Liver (tissue), 9 donors: ENCODE measurements around the gene HOXD4. TPM values are rescaled to one million over a fixed set of nuclear protein-coding genes. Genes with fewer than 3 reads are reported as not detected.

Experiments used
- DNase-seq: peaks from one replicate; pipeline ENCODE4 v3.0.0-alpha.2; 2017; ENCODE audit warnings: low spot score
- H3K27ac ChIP-seq, 2 donors: one replicate each; pipeline ENCODE4 v1.7.0; 2013; ENCODE audit warnings: inconsistent platforms in 2 of 2, low read length in 2 of 2, control low read depth in 1 of 2, low read depth in 1 of 2, mild to moderate bottlenecking in 1 of 2
- H3K27me3 ChIP-seq, 4 donors: one replicate each; pipeline versions ENCODE4 v1.6.1 to v1.7.0; 2013; ENCODE audit warnings: low read length in 3 of 4, inconsistent platforms in 1 of 4, mild to moderate bottlenecking in 1 of 4, moderate library complexity in 1 of 4; ENCODE audit not compliant: control insufficient read depth in 4 of 4, insufficient read depth in 4 of 4
- H3K36me3 ChIP-seq, 4 donors: one replicate each; pipeline versions ENCODE4 v1.6.1 to v1.7.0; 2013; ENCODE audit warnings: low read length in 3 of 4, mild to moderate bottlenecking in 3 of 4, low read depth in 1 of 4, moderate library complexity in 1 of 4; ENCODE audit not compliant: control insufficient read depth in 4 of 4, insufficient read depth in 3 of 4
- H3K4me1 ChIP-seq, 4 donors: one replicate each; pipeline versions ENCODE4 v1.6.1 to v1.7.0; 2013; ENCODE audit warnings: low read length in 3 of 4, mild to moderate bottlenecking in 3 of 4, moderate library complexity in 1 of 4; ENCODE audit not compliant: control insufficient read depth in 4 of 4, insufficient read depth in 4 of 4
- H3K4me3 ChIP-seq, 3 donors: one replicate each; pipeline versions ENCODE4 v1.6.1 to v1.7.0; 2013; ENCODE audit warnings: low read length in 3 of 3, control low read depth in 1 of 3, low read depth in 1 of 3, mild to moderate bottlenecking in 1 of 3
- H3K9ac ChIP-seq, 2 donors: one replicate each; pipeline ENCODE4 v1.7.0; 2013; ENCODE audit warnings: low read length in 2 of 2, mild to moderate bottlenecking in 2 of 2, moderate library complexity in 2 of 2, control low read depth in 1 of 2, low read depth in 1 of 2
- H3K9me3 ChIP-seq, 4 donors: one replicate each; pipeline versions ENCODE4 v1.6.1 to v1.7.0; 2013; ENCODE audit warnings: low read length in 3 of 4; ENCODE audit not compliant: control insufficient read depth in 4 of 4
- ATF3 ChIP-seq: IDR thresholded peaks from 2 replicates; pipeline ENCODE4 v1.6.1; 2016; ENCODE audit warnings: antibody characterized with exemption
- CTCF ChIP-seq: fragments of 150-350 bp; IDR thresholded peaks from 2 replicates; pipeline ENCODE4 v1.5.1; 2017; ENCODE audit warnings: improper control_type of control experiment, low read depth, low read length; ENCODE audit not compliant: missing input control
- EGR1 ChIP-seq, 2 donors: IDR thresholded peaks; 2 replicates each; pipeline ENCODE4 v1.6.1; 2016 to 2018; ENCODE audit warnings: antibody characterized with exemption in 2 of 2, low read depth in 2 of 2
- FOXA1 ChIP-seq: IDR thresholded peaks from 2 replicates; pipeline ENCODE4 v1.6.1; 2016; ENCODE audit warnings: antibody characterized with exemption
- FOXA2 ChIP-seq: IDR thresholded peaks from 2 replicates; pipeline ENCODE4 v1.6.1; 2016; ENCODE audit warnings: antibody characterized with exemption
- GABPA ChIP-seq, 2 donors: IDR thresholded peaks in 1 of 2; conservative IDR thresholded peaks in 1 of 2; 2 replicates each; pipeline ENCODE4 v1.6.1; 2016; ENCODE audit warnings: antibody characterized with exemption in 2 of 2, mild to moderate bottlenecking in 1 of 2, moderate library complexity in 1 of 2
- HNF4A ChIP-seq, 2 donors: conservative IDR thresholded peaks; 2 replicates each; pipeline ENCODE4 v1.6.1; 2016; ENCODE audit warnings: antibody characterized with exemption in 2 of 2, mild to moderate bottlenecking in 2 of 2
- HNF4G ChIP-seq: IDR thresholded peaks from 2 replicates; pipeline ENCODE4 v1.6.1; 2016; ENCODE audit warnings: antibody characterized with exemption
- JUND ChIP-seq, 2 donors: IDR thresholded peaks; 2 replicates each; pipeline ENCODE4 v1.6.1; 2016; ENCODE audit warnings: antibody characterized with exemption in 2 of 2
- MAX ChIP-seq: IDR thresholded peaks from 2 replicates; pipeline ENCODE4 v1.6.1; 2016; ENCODE audit warnings: antibody characterized with exemption
- NR2F2 ChIP-seq: IDR thresholded peaks from 2 replicates; pipeline ENCODE4 v1.6.1; 2016; ENCODE audit warnings: antibody characterized with exemption
- RAD21 ChIP-seq, 2 donors: IDR thresholded peaks; 2 replicates each; pipeline ENCODE4 v1.6.1; 2016; ENCODE audit warnings: antibody characterized with exemption in 2 of 2, mild to moderate bottlenecking in 2 of 2
- REST ChIP-seq: IDR thresholded peaks from 2 replicates; pipeline ENCODE4 v1.6.1; 2016; ENCODE audit warnings: antibody characterized with exemption, mild to moderate bottlenecking
- RXRA ChIP-seq, 2 donors: IDR thresholded peaks; 2 replicates each; pipeline ENCODE4 v1.6.1; 2017 to 2018; ENCODE audit warnings: antibody characterized with exemption in 2 of 2, mild to moderate bottlenecking in 1 of 2
- TAF1 ChIP-seq: conservative IDR thresholded peaks from 2 replicates; pipeline ENCODE4 v1.6.1; 2016; ENCODE audit warnings: antibody characterized with exemption, mild to moderate bottlenecking
- YY1 ChIP-seq: IDR thresholded peaks from 2 replicates; pipeline ENCODE4 v1.6.1; 2016; ENCODE audit warnings: antibody characterized with exemption, mild to moderate bottlenecking
- ZBTB33 ChIP-seq: IDR thresholded peaks from 2 replicates; pipeline ENCODE4 v1.6.1; 2016; ENCODE audit warnings: antibody characterized with exemption
- WGBS: extraction: QIAGEN DNeasy Blood & Tissue Kit; methylation state at CpG from one replicate; pipeline ENCODE4 v1.1.7; 2013; 5-methylcytosine and 5-hydroxymethylcytosine counted together
- polyA plus RNA-seq, 2 donors: library from polyadenylated mRNA; stranded (reverse) in 1 of 2; unstranded in 1 of 2; fragments of 200-250 nt in 1 of 2; fragments of >200 nt in 1 of 2; fragmentation: Nextera tagmentation in 1 of 2; extraction: Ambion mirVana in 1 of 2; gene quantifications; one replicate each; pipeline versions ENCODE4 v1.2.1 to v1.2.3, GENCODE V29; 2013 to 2015
- total RNA-seq, 2 donors: library from RNA; depleted of rRNA; stranded (reverse); fragments of >200 nt; gene quantifications; one replicate each; pipeline ENCODE4 v1.2.3, GENCODE V29; 2014
- donor health status: healthy.
- donor health status: healthy.
- donor health status: healthy.
- donor health status: healthy.
- donor health status: healthy.

Gene HOXD4
- total and polyA plus RNA-seq, 4 donors: not detected

- no peaks in the 10 kb centered on the region for H3K36me3 ChIP-seq
- H3K9me3 ChIP-seq: peaks cover 0 to 18% (median 0%) of the 10 kb centered on the region in 4 donors
- H3K9ac ChIP-seq: no peak overlapping the region
- H3K4me3 ChIP-seq: no peak overlapping the region
- DNase-seq: no peak
- H3K27me3 ChIP-seq: peaks cover 8 to 28% (median 20%) of the 10 kb centered on the region in 4 donors
- H3K27ac ChIP-seq: no peak overlapping the region
- TF ChIP-seq MAX: no peak
- no peak for TF ChIP-seq ZBTB33
- no peak for TF ChIP-seq HNF4A (conservative IDR thresholded peaks at IDR 0.05)
- no peak for TF ChIP-seq RXRA (IDR thresholded peaks at IDR 0.05)
- TF ChIP-seq CTCF: no peak
- no peak for TF ChIP-seq HNF4G
- TF ChIP-seq JUND (IDR thresholded peaks at IDR 0.05): no peak
- TF ChIP-seq RAD21 (IDR thresholded peaks at IDR 0.05): no peak
- no peak for TF ChIP-seq FOXA1
- H3K4me1 ChIP-seq: peaks cover 0 to 11% (median 6%) of the 10 kb centered on the region in 4 donors
- 64% methylated on average over 5 of the region's 5 CpGs for WGBS
These were observed 17.8 kb downstream of the HOXD4 start for GRCh38 chr2:176169181-176169580.

- H3K9ac ChIP-seq: no peak overlapping the region
- no peak for DNase-seq
- H3K27me3 ChIP-seq: peaks cover 8 to 29% (median 19%) of the 10 kb centered on the region in 4 donors
- peaks cover 0 to 14% (median 0%) of the 10 kb centered on the region in 4 donors for H3K9me3 ChIP-seq
- no peak overlapping the region for H3K27ac ChIP-seq
- H3K4me3 ChIP-seq: no peak overlapping the region
- no peak for TF ChIP-seq TAF1
- TF ChIP-seq NR2F2: no peak
- no peak for TF ChIP-seq HNF4G
- TF ChIP-seq JUND (IDR thresholded peaks at IDR 0.05): no peak
- TF ChIP-seq FOXA2: no peak
- TF ChIP-seq REST: no peak
- TF ChIP-seq EGR1 (IDR thresholded peaks at IDR 0.05; ENCODE audit: low read depth in 2 of 2): no peak
- TF ChIP-seq HNF4A (conservative IDR thresholded peaks at IDR 0.05): no peak
- no peak for TF ChIP-seq GABPA (IDR thresholded peaks at IDR 0.05 in 1 of 2, conservative IDR thresholded peaks at IDR 0.05 in 1 of 2)
- TF ChIP-seq YY1: no peak
- TF ChIP-seq FOXA1: no peak
- TF ChIP-seq ZBTB33: no peak
- TF ChIP-seq RAD21 (IDR thresholded peaks at IDR 0.05): no peak
- no peak for TF ChIP-seq CTCF
- no peak for TF ChIP-seq RXRA (IDR thresholded peaks at IDR 0.05)
- TF ChIP-seq MAX: no peak
- TF ChIP-seq ATF3: no peak
- H3K4me1 ChIP-seq: peaks cover 0 to 10% (median 6%) of the 10 kb centered on the region in 4 donors
- WGBS: 68% methylated on average over 2 of the region's 2 CpGs
- no peaks in the 10 kb centered on the region for H3K36me3 ChIP-seq
These were observed 18.4 kb downstream of the HOXD4 start for GRCh38 chr2:176169711-176170110.
